Measurements from ENCODE around the gene AHCTF1. TPM values are rescaled to one million over a fixed set of nuclear protein-coding genes. Genes with fewer than 3 reads are reported as not detected.

Gene AHCTF1
- total and polyA plus RNA-seq, 4 experiments from 2014 or later = 5.7 to 59.0 (median 38.8) TPM

DNA sequence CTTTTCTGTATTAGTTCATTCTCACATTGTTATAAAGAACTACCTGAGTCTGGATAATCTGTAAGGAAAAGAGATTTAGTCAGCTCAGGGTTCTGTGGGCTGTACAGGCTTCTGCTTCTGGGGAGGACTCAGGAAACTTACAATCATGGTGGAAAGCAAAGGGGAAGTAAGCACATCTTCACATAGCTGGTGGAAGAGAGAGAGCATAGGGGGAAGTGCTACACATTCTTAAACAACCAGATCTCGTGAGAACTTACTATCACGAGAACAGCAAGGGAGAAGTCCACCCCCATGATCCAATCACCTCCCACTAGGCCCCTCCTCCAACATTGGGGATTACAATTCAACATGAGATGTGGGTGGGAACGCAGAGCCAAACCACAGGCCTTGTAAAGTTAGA, 37.9 kb upstream of the AHCTF1 start:
- no peak overlapping the region for H3K4me3 Mint-ChIP-seq
- Histone ChIP-seq H3K27ac (ENCODE audit: low read depth, low read length) (no peak overlapping the region), H3K4me3 (ENCODE audit: low read length in 2 of 2) (no peak overlapping the region), H3K9me3 (ENCODE audit: control insufficient read depth in 1 of 2, low read length in 2 of 2) (peaks cover 0 to 3% of the 10 kb centered on the region in 2 donors), H3K27me3 (ENCODE audit: insufficient read depth, low read length) (no peaks in the 10 kb centered on the region), H3K36me3 (ENCODE audit: insufficient read depth, low read length) (no peaks in the 10 kb centered on the region), H3K4me1 (ENCODE audit: insufficient read depth, low read length) (no peaks in the 10 kb centered on the region)
- H3K27me3 Mint-ChIP-seq = no peaks in the 10 kb centered on the region
- peaks cover 0 to 7% of the 10 kb centered on the region in 2 donors for H3K36me3 Mint-ChIP-seq
- no peaks in the 10 kb centered on the region for H3K4me1 Mint-ChIP-seq
- intact Hi-C loops (cut with micrococcal nuclease) = loop anchor here (5.0 kb wide), 1 partner anchor 472 kb away; no protein-coding TSS in a partner anchor
- H3K9me3 Mint-ChIP-seq = peaks cover 0 to 37% (median 21%) of the 10 kb centered on the region in 8 donors
- no peak for DNase-seq
- H3K27ac Mint-ChIP-seq = no peak overlapping the region
- ChIA-PET POLR2A (ENCODE audit: partially characterized antibody) (no interaction called here), CTCF (ENCODE audit: partially characterized antibody) (interaction anchor here (0.6 to 2.8 kb wide), 4 partner anchors 21 to 63 kb away, joined by 3 to 15 read pairs (median 4); no protein-coding TSS in a partner anchor)

- Histone ChIP-seq H3K9me3 (ENCODE audit: control insufficient read depth in 1 of 2, low read length in 2 of 2) (peaks cover 0 to 3% of the 10 kb centered on the region in 2 donors), H3K4me1 (ENCODE audit: insufficient read depth, low read length) (no peaks in the 10 kb centered on the region), H3K27ac (ENCODE audit: low read depth, low read length) (no peak overlapping the region), H3K36me3 (ENCODE audit: insufficient read depth, low read length) (no peaks in the 10 kb centered on the region), H3K27me3 (ENCODE audit: insufficient read depth, low read length) (no peaks in the 10 kb centered on the region), H3K4me3 (ENCODE audit: low read length in 2 of 2) (no peak overlapping the region)
- Mint-ChIP-seq H3K9me3 (peaks cover 0 to 39% (median 22%) of the 10 kb centered on the region in 8 donors), H3K27ac (no peak overlapping the region), H3K27me3 (peaks cover 1 to 5% of the 10 kb centered on the region in 2 donors), H3K36me3 (peaks cover 0 to 7% of the 10 kb centered on the region in 2 donors), H3K4me1 (no peaks in the 10 kb centered on the region), H3K4me3 (no peak overlapping the region)
- intact Hi-C loops (cut with micrococcal nuclease) = no loop called here
- POLR2A ChIA-PET (ENCODE audit: partially characterized antibody) = no interaction called here
- no peak for DNase-seq
- CTCF ChIA-PET (ENCODE audit: partially characterized antibody) = no interaction called here
Observed at GRCh38 chr1:246966502-246966901, 34.8 kb upstream of the AHCTF1 start.

DNA sequence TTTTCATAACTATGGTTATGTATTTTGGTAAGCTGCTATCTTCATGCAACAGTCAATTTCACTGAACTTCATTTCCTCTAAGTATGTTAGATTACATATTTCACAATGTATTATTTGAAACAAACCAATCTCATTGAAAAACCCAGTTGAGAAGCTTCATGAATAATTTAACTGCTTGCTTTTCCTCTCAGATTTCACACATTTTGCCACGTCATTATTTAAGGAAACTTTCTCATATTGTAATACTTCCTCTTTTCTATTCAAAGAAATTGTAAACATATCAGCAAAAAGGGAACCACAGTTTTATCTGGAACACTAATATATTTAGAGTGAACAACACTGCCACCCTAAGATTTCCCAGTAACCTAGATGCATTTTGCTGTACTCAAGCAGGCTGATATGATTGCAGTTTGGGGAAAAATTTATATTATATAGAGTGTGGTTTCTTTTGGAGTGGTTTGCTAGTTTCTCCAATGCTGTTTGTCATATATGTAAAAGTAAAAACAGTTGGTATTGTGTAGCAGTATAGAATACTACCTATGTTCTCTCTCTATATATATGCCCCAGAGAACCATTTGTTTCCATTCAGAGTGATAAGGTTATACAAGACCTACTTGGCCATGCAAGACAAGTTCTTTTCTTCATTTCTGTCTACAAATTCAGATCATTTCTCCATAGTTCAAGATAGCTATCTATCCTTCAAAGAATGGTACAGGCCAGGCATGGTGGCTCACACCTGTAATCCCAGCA, 28.4 kb upstream of the AHCTF1 start:
- no peaks in the 10 kb centered on the region for H3K4me1 ChIP-seq (ENCODE audit: insufficient read depth, low read length)
- no peak overlapping the region for H3K4me3 ChIP-seq (ENCODE audit: low read length in 2 of 2)
- intact Hi-C loops (cut with micrococcal nuclease) = no loop called here
- Mint-ChIP-seq H3K9me3 (peaks cover 0 to 6% (median 3%) of the 10 kb centered on the region in 8 donors), H3K4me1 (peaks cover 0 to 2% (median 0%) of the 10 kb centered on the region in 4 donors), H3K27ac (no peak overlapping the region), H3K4me3 (no peak overlapping the region), H3K36me3 (no peaks in the 10 kb centered on the region), H3K27me3 (peaks cover 4 to 8% of the 10 kb centered on the region in 2 donors)
- DNase-seq = no peak
- H3K27ac ChIP-seq (ENCODE audit: low read depth, low read length) = no peak overlapping the region
- H3K36me3 ChIP-seq (ENCODE audit: insufficient read depth, low read length) = no peaks in the 10 kb centered on the region
- no peaks in the 10 kb centered on the region for H3K9me3 ChIP-seq (ENCODE audit: control insufficient read depth in 1 of 2, low read length in 2 of 2)
- ChIA-PET POLR2A (ENCODE audit: partially characterized antibody) (no interaction called here), CTCF (ENCODE audit: partially characterized antibody) (interaction anchor here (1.2 kb wide), 1 partner anchor 11 kb away, joined by 3 read pairs; no protein-coding TSS in a partner anchor)
- H3K27me3 ChIP-seq (ENCODE audit: insufficient read depth, low read length) = no peaks in the 10 kb centered on the region

DNA sequence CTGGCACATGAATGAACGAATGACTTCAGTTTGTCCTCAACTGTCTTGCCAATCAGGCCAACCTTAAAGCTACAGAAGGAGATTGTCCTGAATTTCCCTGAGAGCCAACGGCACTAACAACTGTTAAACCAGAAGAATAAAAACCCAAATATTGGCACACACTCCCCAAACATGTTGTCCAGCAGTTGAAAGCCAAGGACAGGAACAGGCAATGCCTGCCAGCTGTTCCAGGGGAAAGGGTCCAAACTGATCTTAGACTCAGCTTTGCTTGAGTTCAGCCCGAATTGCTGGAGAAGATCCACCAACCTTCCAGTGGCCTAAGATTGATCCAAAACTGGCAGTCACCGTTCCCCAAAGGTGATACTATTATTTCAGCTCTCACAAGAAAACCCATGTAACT, 22.4 kb upstream of the AHCTF1 start:
- POLR2A ChIA-PET (ENCODE audit: partially characterized antibody) = no interaction called here
- H3K36me3 Mint-ChIP-seq = no peaks in the 10 kb centered on the region

DNA sequence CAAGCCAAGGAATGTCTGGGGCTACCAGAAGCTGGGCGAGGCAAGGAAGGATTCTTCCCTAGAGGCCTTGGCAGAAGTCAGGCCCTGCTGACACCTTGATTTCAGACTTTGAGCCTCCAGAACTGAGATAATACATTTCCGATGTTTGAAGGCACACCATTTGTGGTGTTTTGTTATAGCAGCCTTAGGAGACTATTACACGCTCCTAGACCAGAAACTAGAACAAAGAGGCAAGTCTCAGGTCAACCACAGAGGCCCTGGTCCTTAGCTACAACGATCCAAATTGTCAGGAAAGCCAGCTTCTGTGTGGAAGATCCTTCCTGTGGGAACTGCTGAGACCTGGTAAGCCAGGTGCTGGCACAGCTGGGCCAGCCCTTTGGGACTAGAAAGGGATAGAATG, 19.7 kb upstream of the AHCTF1 start:
- Mint-ChIP-seq H3K27ac (no peak overlapping the region), H3K4me3 (no peak overlapping the region), H3K9me3 (no peaks in the 10 kb centered on the region), H3K4me1 (peaks cover 0 to 1% (median 0%) of the 10 kb centered on the region in 4 donors), H3K27me3 (no peaks in the 10 kb centered on the region), H3K36me3 (no peaks in the 10 kb centered on the region)
- no peak overlapping the region for H3K4me3 ChIP-seq (ENCODE audit: low read length in 2 of 2)
- no peaks in the 10 kb centered on the region for H3K4me1 ChIP-seq (ENCODE audit: insufficient read depth, low read length)
- no peak overlapping the region for H3K27ac ChIP-seq (ENCODE audit: low read depth, low read length)
- POLR2A ChIA-PET (ENCODE audit: partially characterized antibody) = no interaction called here
- DNase-seq = no peak
- CTCF ChIA-PET (ENCODE audit: partially characterized antibody) = no interaction called here
- H3K9me3 ChIP-seq (ENCODE audit: control insufficient read depth in 1 of 2, low read length in 2 of 2) = no peaks in the 10 kb centered on the region
- intact Hi-C loops (cut with micrococcal nuclease) = no loop called here
- no peaks in the 10 kb centered on the region for H3K27me3 ChIP-seq (ENCODE audit: insufficient read depth, low read length)
- H3K36me3 ChIP-seq (ENCODE audit: insufficient read depth, low read length) = no peaks in the 10 kb centered on the region

More for the DNA sequence above, 22.4 kb upstream of the AHCTF1 start:
- CTCF ChIA-PET (ENCODE audit: partially characterized antibody) = interaction anchor here (0.7 kb wide), 1 partner anchor 1897 kb away, joined by 4 read pairs; no protein-coding TSS in a partner anchor
- Mint-ChIP-seq H3K27me3 (peaks cover 3% of the 10 kb centered on the region in 2 donors), H3K4me3 (no peak overlapping the region), H3K27ac (no peak overlapping the region), H3K9me3 (no peaks in the 10 kb centered on the region), H3K4me1 (peaks cover 0 to 1% (median 0%) of the 10 kb centered on the region in 4 donors)
- DNase-seq = no peak
- no peaks in the 10 kb centered on the region for H3K4me1 ChIP-seq (ENCODE audit: insufficient read depth, low read length)
- no peaks in the 10 kb centered on the region for H3K36me3 ChIP-seq (ENCODE audit: insufficient read depth, low read length)
- intact Hi-C loops (cut with micrococcal nuclease) = no loop called here
- H3K4me3 ChIP-seq (ENCODE audit: low read length in 2 of 2) = no peak overlapping the region
- H3K9me3 ChIP-seq (ENCODE audit: control insufficient read depth in 1 of 2, low read length in 2 of 2) = no peaks in the 10 kb centered on the region
- no peak overlapping the region for H3K27ac ChIP-seq (ENCODE audit: low read depth, low read length)
- no peaks in the 10 kb centered on the region for H3K27me3 ChIP-seq (ENCODE audit: insufficient read depth, low read length)

DNA sequence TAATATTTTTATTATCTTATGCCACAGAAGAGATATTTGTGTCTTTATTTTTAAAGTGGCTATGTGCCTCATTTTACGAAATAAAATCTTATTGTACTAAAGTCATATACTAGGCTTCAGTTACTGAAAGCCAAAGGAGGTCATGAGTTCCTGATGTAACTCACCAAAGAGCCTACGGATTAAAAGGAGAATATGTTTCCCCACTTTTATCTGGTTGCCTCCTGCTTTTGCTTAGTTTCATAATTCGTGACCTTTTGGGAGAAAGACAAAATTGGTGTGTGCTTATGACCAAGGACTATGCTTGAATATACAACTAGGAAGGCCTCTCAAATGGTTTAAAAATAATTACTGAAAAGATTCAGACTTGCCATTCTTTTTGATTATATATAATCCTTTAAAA, 18.2 kb upstream of the AHCTF1 start:
- CTCF ChIA-PET (ENCODE audit: partially characterized antibody) = interaction anchor here (0.7 kb wide), 1 partner anchor 42 kb away, joined by 3 read pairs; no protein-coding TSS in a partner anchor
- Histone ChIP-seq H3K9me3 (ENCODE audit: control insufficient read depth in 1 of 2, low read length in 2 of 2) (no peaks in the 10 kb centered on the region), H3K36me3 (ENCODE audit: insufficient read depth, low read length) (no peaks in the 10 kb centered on the region), H3K27me3 (ENCODE audit: insufficient read depth, low read length) (no peaks in the 10 kb centered on the region), H3K27ac (ENCODE audit: low read depth, low read length) (no peak overlapping the region), H3K4me1 (ENCODE audit: insufficient read depth, low read length) (no peaks in the 10 kb centered on the region), H3K4me3 (ENCODE audit: low read length in 2 of 2) (no peak overlapping the region)
- H3K27ac Mint-ChIP-seq = no peak overlapping the region
- no peaks in the 10 kb centered on the region for H3K36me3 Mint-ChIP-seq
- DNase-seq = no peak
- intact Hi-C loops (cut with micrococcal nuclease) = no loop called here
- no peak overlapping the region for H3K4me3 Mint-ChIP-seq
- H3K27me3 Mint-ChIP-seq = peaks cover 0 to 2% of the 10 kb centered on the region in 2 donors
- POLR2A ChIA-PET (ENCODE audit: partially characterized antibody) = no interaction called here
- peaks cover 0 to 1% (median 0%) of the 10 kb centered on the region in 4 donors for H3K4me1 Mint-ChIP-seq
- H3K9me3 Mint-ChIP-seq = no peaks in the 10 kb centered on the region

- ChIA-PET POLR2A (ENCODE audit: partially characterized antibody) (no interaction called here), CTCF (ENCODE audit: partially characterized antibody) (no interaction called here)
- H3K4me3 Mint-ChIP-seq = no peak overlapping the region
- peaks cover 0 to 1% (median 0%) of the 10 kb centered on the region in 4 donors for H3K4me1 Mint-ChIP-seq
- no peaks in the 10 kb centered on the region for H3K9me3 Mint-ChIP-seq
- intact Hi-C loops (cut with micrococcal nuclease) = no loop called here
- Histone ChIP-seq H3K4me1 (ENCODE audit: insufficient read depth, low read length) (no peaks in the 10 kb centered on the region), H3K4me3 (ENCODE audit: low read length in 2 of 2) (no peak overlapping the region), H3K9me3 (ENCODE audit: control insufficient read depth in 1 of 2, low read length in 2 of 2) (no peaks in the 10 kb centered on the region), H3K27me3 (ENCODE audit: insufficient read depth, low read length) (no peaks in the 10 kb centered on the region), H3K36me3 (ENCODE audit: insufficient read depth, low read length) (no peaks in the 10 kb centered on the region), H3K27ac (ENCODE audit: low read depth, low read length) (no peak overlapping the region)
- no peak overlapping the region for H3K27ac Mint-ChIP-seq
- DNase-seq = no peak
- peaks cover 0 to 2% of the 10 kb centered on the region in 2 donors for H3K27me3 Mint-ChIP-seq
- no peaks in the 10 kb centered on the region for H3K36me3 Mint-ChIP-seq
Observed at GRCh38 chr1:246947255-246947654, 15.5 kb upstream of the AHCTF1 start.
